Measurements from ENCODE around the gene CEP112. TPM values are rescaled to one million over a fixed set of nuclear protein-coding genes. Genes with fewer than 3 reads are reported as not detected.
"Not testable (repeated sequence)": the region's sequence is repeated elsewhere in the genome, so short reads cannot be mapped to it uniquely, and the experiment has no call there.

The CEP112 gene
- total and polyA plus RNA-seq, 2 donors (not counting 3 experiments of a cell fraction or from before 2014, with no cell fraction given), result 1.5 to 25.3 TPM

GRCh38 chr17:65826577-65826976 lies 365.4 kb downstream of the CEP112 start:
- H3K79me2 ChIP-seq (ENCODE audit: control insufficient read depth, insufficient read depth, low read length); H3K9me3 ChIP-seq (replicated peaks; ENCODE audit: control insufficient read depth, insufficient read depth, low read length); dilution Hi-C loops (cut with MboI; ENCODE audit: extremely low pct_ligation_motif_present, low sequenced_read_pairs); H3K36me3 ChIP-seq (ENCODE audit: control insufficient read depth in 2 of 2, extremely low read depth in 1 of 2, insufficient read depth in 2 of 2, low read length in 2 of 2); H3K9ac ChIP-seq (replicated peaks; ENCODE audit: extremely low read depth, insufficient read depth, low read length); H3K9me1 ChIP-seq (replicated peaks; ENCODE audit: control insufficient read depth, extremely low read depth, insufficient read depth, low read length); FAIRE-seq; CTCF ChIA-PET; H3K27me3 ChIP-seq (ENCODE audit: control insufficient read depth in 2 of 2, insufficient read depth in 2 of 2, low read length in 2 of 2); H4K20me1 ChIP-seq (replicated peaks; ENCODE audit: control insufficient read depth, extremely low read depth, insufficient read depth, low read length); BruUV-seq (replicated peaks); H3K4me3 ChIP-seq (replicated peaks in 1 of 3; ENCODE audit: insufficient read depth in 1 of 3, low read depth in 1 of 3, low read length in 3 of 3); H3K27ac ChIP-seq (ENCODE audit: insufficient read depth, low read depth, low read length); H2AFZ ChIP-seq (ENCODE audit: low read depth, low read length); DNase-seq (ENCODE audit: low read depth, low spot score); H3K4me2 ChIP-seq (ENCODE audit: insufficient read depth, low read length); POLR2A ChIA-PET; intact Hi-C loops (cut with micrococcal nuclease): not testable (repeated sequence)
- H3K4me1 ChIP-seq (ENCODE audit: control insufficient read depth, extremely low read depth, insufficient read depth, low read length), result peaks cover 23% of the 10 kb centered on the region

- POLR2A ChIA-PET, result no interaction called here
- intact Hi-C loops (cut with micrococcal nuclease), result no loop called here
Measured at GRCh38 chr17:65824901-65825300, 367.0 kb downstream of the CEP112 start.

More at GRCh38 chr17:65824901-65825300, 367.0 kb downstream of the CEP112 start:
- no peak overlapping the region for H3K27ac ChIP-seq (ENCODE audit: insufficient read depth, low read depth, low read length)
- no peaks in the 10 kb centered on the region for H3K36me3 ChIP-seq (ENCODE audit: control insufficient read depth in 2 of 2, extremely low read depth in 1 of 2, insufficient read depth in 2 of 2, low read length in 2 of 2)
- peak; percentile 77 for DNase-seq (ENCODE audit: low read depth, low spot score)
- no peak overlapping the region for H2AFZ ChIP-seq (ENCODE audit: low read depth, low read length)
- peaks cover 23% of the 10 kb centered on the region for H3K4me1 ChIP-seq (ENCODE audit: control insufficient read depth, extremely low read depth, insufficient read depth, low read length)
- no peaks in the 10 kb centered on the region for H3K79me2 ChIP-seq (ENCODE audit: control insufficient read depth, insufficient read depth, low read length)
- dilution Hi-C loops (cut with MboI; ENCODE audit: extremely low pct_ligation_motif_present, low sequenced_read_pairs), result no loop called here
- peak overlapping the region; percentile 18 for H3K4me2 ChIP-seq (ENCODE audit: insufficient read depth, low read length)
- no peak overlapping the region for H3K4me3 ChIP-seq (replicated peaks in 1 of 3; ENCODE audit: insufficient read depth in 1 of 3, low read depth in 1 of 3, low read length in 3 of 3)
- H3K27me3 ChIP-seq (ENCODE audit: control insufficient read depth in 2 of 2, insufficient read depth in 2 of 2, low read length in 2 of 2), result no peaks in the 10 kb centered on the region
- no peaks in the 10 kb centered on the region for H4K20me1 ChIP-seq (replicated peaks; ENCODE audit: control insufficient read depth, extremely low read depth, insufficient read depth, low read length)
- CTCF ChIA-PET, result interaction anchor here (1.1 kb wide), 1 partner anchor 30 kb away, joined by 3 read pairs; no protein-coding TSS in a partner anchor
- peak; percentile 40 for FAIRE-seq
- no peaks in the 10 kb centered on the region for H3K9me1 ChIP-seq (replicated peaks; ENCODE audit: control insufficient read depth, extremely low read depth, insufficient read depth, low read length)
- no TSS peak for BruUV-seq (replicated peaks)
- no peak overlapping the region for H3K9ac ChIP-seq (replicated peaks; ENCODE audit: extremely low read depth, insufficient read depth, low read length)
- no peaks in the 10 kb centered on the region for H3K9me3 ChIP-seq (replicated peaks; ENCODE audit: control insufficient read depth, insufficient read depth, low read length)
- peak; percentile 54 for TF ChIP-seq FOS (IDR thresholded peaks at IDR 0.05; ENCODE audit: borderline replicate concordance, insufficient read depth, low read length)
- no peak for TF ChIP-seq JUN (IDR thresholded peaks at IDR 0.05; ENCODE audit: borderline replicate concordance, insufficient read depth, insufficient read length, low read depth)

All from endothelial cell of umbilical vein (primary cell).